IMR-90 (cell line): ENCODE data around the gene CNKSR2. TPM values are rescaled to one million over a fixed set of nuclear protein-coding genes. Genes with fewer than 3 reads are reported as not detected.

Source experiments
- ATAC-seq: fragments of 200-7000 bp; cut with Tn5 transposase; 2 replicates; pipeline ENCODE4 v1.9.1; 2020; ENCODE audit warnings: low read depth, mild to moderate bottlenecking, moderate library complexity
- BruUV-seq: library from RNA; stranded (reverse); fragments of 400-500 nt; replicated peaks from 2 replicates; lab custom pipeline; 2021; lab: Mats Ljungman, UMichigan
- CTCF ChIA-PET: fragments of 300-600 bp; formaldehyde crosslinking; extraction: SDS; loops from one replicate; lab custom pipeline; 2021; ENCODE audit warnings: antibody characterized with exemption; lab: Yijun Ruan, JAX
- POLR2A ChIA-PET: fragments of 300-600 bp; sonication (Branson Sonifier 250); formaldehyde crosslinking; loops from one replicate; lab custom pipeline; 2022; ENCODE audit warnings: antibody characterized with exemption; ENCODE audit not compliant: unreplicated experiment; lab: Charles Lee
- DNase-seq: peaks from one replicate; pipeline ENCODE4 v3.0.0; 2013
- H2AFZ ChIP-seq: replicated peaks from 2 replicates; pipeline ENCODE3; 2013; ENCODE audit warnings: low read length, mild to moderate bottlenecking; ENCODE audit not compliant: poor library complexity
- H2AK5ac ChIP-seq: 2 replicates; pipeline ENCODE4 v1.6.1; 2013; ENCODE audit warnings: low read depth, low read length, inconsistent platforms
- H2AK9ac ChIP-seq: replicated peaks from 2 replicates; pipeline ENCODE3; 2013; ENCODE audit warnings: mild to moderate bottlenecking, low read depth, low read length, moderate library complexity; ENCODE audit not compliant: poor library complexity
- H2BK120ac ChIP-seq: 2 replicates; pipeline ENCODE4 v1.6.1; 2013; ENCODE audit warnings: low read depth, low read length, inconsistent platforms
- H2BK15ac ChIP-seq: 3 replicates; pipeline ENCODE4 v1.6.1; 2013; ENCODE audit warnings: low read depth, low read length, inconsistent platforms
- H2BK20ac ChIP-seq: 2 replicates; pipeline ENCODE4 v1.6.1; 2013; ENCODE audit warnings: low read depth, mild to moderate bottlenecking, inconsistent platforms, low read length, moderate library complexity
- H2BK5ac ChIP-seq: 2 replicates; pipeline ENCODE4 v1.6.1; 2013; ENCODE audit warnings: mild to moderate bottlenecking, low read depth, low read length, inconsistent platforms; ENCODE audit not compliant: poor library complexity, severe bottlenecking
- H3K14ac ChIP-seq: replicated peaks from 2 replicates; pipeline ENCODE4 v1.6.1; 2013; ENCODE audit warnings: low read depth, low read length, inconsistent platforms
- H3K18ac ChIP-seq: 2 replicates; pipeline ENCODE4 v1.6.1; 2013; ENCODE audit warnings: low read depth, low read length, control low read depth
- H3K23ac ChIP-seq: 2 replicates; pipeline ENCODE4 v1.6.1; 2013; ENCODE audit warnings: low read depth, low read length, inconsistent platforms
- H3K27ac ChIP-seq: 2 replicates; pipeline ENCODE4 v1.5.1; 2013; ENCODE audit warnings: mild to moderate bottlenecking, control low read depth, low read length; ENCODE audit not compliant: insufficient read depth
- H3K27me3 ChIP-seq: 2 replicates; pipeline ENCODE4 v1.6.1; 2013; ENCODE audit warnings: low read length; ENCODE audit not compliant: control insufficient read depth, insufficient read depth
- H3K36me3 ChIP-seq: 2 replicates; pipeline ENCODE4 v1.6.1; 2013; ENCODE audit warnings: low read length, mixed read lengths; ENCODE audit not compliant: control insufficient read depth, insufficient read depth
- H3K4ac ChIP-seq: 2 replicates; pipeline ENCODE4 v1.6.1; 2013; ENCODE audit warnings: low read depth, low read length, inconsistent platforms
- H3K4me1 ChIP-seq: 2 replicates; pipeline ENCODE4 v1.6.1; 2013; ENCODE audit warnings: low read length, mixed read lengths; ENCODE audit not compliant: control insufficient read depth, insufficient read depth
- H3K4me2 ChIP-seq: 2 replicates; pipeline ENCODE4 v1.6.1; 2013; ENCODE audit warnings: low read depth, mild to moderate bottlenecking, control low read depth, low read length, moderate library complexity
- H3K4me3 ChIP-seq: 2 replicates; pipeline ENCODE4 v1.5.1; 2013; ENCODE audit warnings: low read depth, mild to moderate bottlenecking, control low read depth, low read length, moderate library complexity; ENCODE audit not compliant: insufficient read depth
- H3K56ac ChIP-seq: 2 replicates; pipeline ENCODE4 v1.6.1; 2013; ENCODE audit warnings: low read length, inconsistent platforms; ENCODE audit not compliant: insufficient read depth; ENCODE audit errors: extremely low read depth
- H3K79me1 ChIP-seq, 2 experiments: 2 replicates each; pipeline ENCODE4 v1.6.1; 2013; ENCODE audit warnings: low read length in 2 of 2, inconsistent platforms in 1 of 2, low read depth in 1 of 2
- H3K9ac ChIP-seq: 2 replicates; pipeline ENCODE4 v1.6.1; 2013; ENCODE audit warnings: low read depth, low read length, control low read depth
- H3K9me1 ChIP-seq: 2 replicates; pipeline ENCODE4 v1.6.1; 2013; ENCODE audit warnings: low read length, inconsistent platforms; ENCODE audit not compliant: insufficient read depth
- H3K9me3 ChIP-seq: 2 replicates; pipeline ENCODE4 v1.6.1; 2013; ENCODE audit warnings: low read length; ENCODE audit not compliant: control insufficient read depth, insufficient read depth
- H4K20me1 ChIP-seq: 2 replicates; pipeline ENCODE4 v1.6.1; 2013; ENCODE audit warnings: low read length, inconsistent platforms; ENCODE audit not compliant: insufficient read depth
- H4K5ac ChIP-seq: 2 replicates; pipeline ENCODE4 v1.6.1; 2013; ENCODE audit warnings: mild to moderate bottlenecking, low read depth, low read length, control low read depth
- H4K8ac ChIP-seq, 2 experiments: 2 replicates each; pipeline ENCODE4 v1.6.1; 2013; ENCODE audit warnings: low read depth in 2 of 2, low read length in 2 of 2, control low read depth in 1 of 2, inconsistent platforms in 1 of 2
- H4K91ac ChIP-seq: 2 replicates; pipeline ENCODE4 v1.6.1; 2013; ENCODE audit warnings: low read depth, low read length, inconsistent platforms; ENCODE audit not compliant: insufficient read depth
- BHLHE40 ChIP-seq: fragments of 150-350 bp; IDR thresholded peaks from 2 replicates; pipeline ENCODE4 v1.6.1; 2016; ENCODE audit warnings: mild to moderate bottlenecking, low read depth, low read length
- FOS ChIP-seq: fragments of 150-350 bp; IDR thresholded peaks from 2 replicates; pipeline ENCODE4 v1.6.1; 2016; ENCODE audit warnings: low read depth, low read length
- MAFK ChIP-seq: IDR thresholded peaks from 2 replicates; pipeline ENCODE4 v1.6.1; 2012; ENCODE audit warnings: low read depth, low read length, improper control_type of control experiment
- MAZ ChIP-seq: IDR thresholded peaks from 2 replicates; pipeline ENCODE4 v1.6.1; 2012; ENCODE audit warnings: low read depth, mild to moderate bottlenecking, low read length, improper control_type of control experiment, moderate library complexity, borderline replicate concordance
- MXI1 ChIP-seq: IDR thresholded peaks from 2 replicates; pipeline ENCODE4 v1.6.1; 2012; ENCODE audit warnings: low read depth, mild to moderate bottlenecking, low read length, moderate library complexity, borderline replicate concordance
- NFE2L2 ChIP-seq: fragments of 150-350 bp; IDR thresholded peaks from 2 replicates; pipeline ENCODE4 v1.6.1; 2016; ENCODE audit warnings: low read depth, mild to moderate bottlenecking, low read length
- WGBS, 2 experiments: methylation state at CpG; one replicate each; pipeline versions ENCODE4 v1.1.5 to v1.1.7; 2013; ENCODE audit warnings: missing lambda C conversion rate in 2 of 2; ENCODE audit not compliant: insufficient read length in 1 of 2; ENCODE audit errors: extremely low coverage in 2 of 2; 5-methylcytosine and 5-hydroxymethylcytosine counted together
- dilution Hi-C: fragments of 300-500 bp; cut with HindIII; formaldehyde crosslinking; loops from one replicate; pipeline ENCODE4 v1.14.3; 2018; ENCODE audit warnings: low sequenced_read_pairs; ENCODE audit not compliant: unreplicated experiment
- in situ Hi-C: fragments of 300-500 bp; cut with MboI; formaldehyde crosslinking; loops from 3 replicates; pipeline ENCODE4 v1.14.3; 2019; ENCODE audit warnings: low sequenced_read_pairs, inconsistent platforms, mixed read lengths
- intact Hi-C: fragments of 100-400 bp; cut with micrococcal nuclease; formaldehyde crosslinking; loops from 2 replicates; pipeline ENCODE4 v1.10.0; 2022
- polyA plus RNA-seq, 3 experiments: library from polyadenylated mRNA; depleted of rRNA; stranded (reverse); fragments of >200 nt; gene quantifications; 2 replicates each; pipeline ENCODE4 v1.2.3, GENCODE V29; 2012; ENCODE audit warnings: low replicate concordance in 1 of 3
- total RNA-seq: library from RNA; depleted of rRNA; stranded (reverse); fragments of >200 nt; gene quantifications from 2 replicates; pipeline ENCODE4 v1.2.3, GENCODE V29; 2012
- TF ChIP-seq, protein P1 (sequence below): conservative IDR thresholded peaks from 2 replicates; pipeline ENCODE4 v1.5.1; 2012; ENCODE audit warnings: mild to moderate bottlenecking, low read depth, low read length, improper control_type of control experiment
- TF ChIP-seq, protein P2 (sequence below): fragments of 150-350 bp; IDR thresholded peaks from 2 replicates; pipeline ENCODE4 v1.6.1; 2016; ENCODE audit warnings: low read depth, mild to moderate bottlenecking, low read length, moderate library complexity, borderline replicate concordance

The CNKSR2 gene
- total and polyA plus RNA-seq, 2 of the 4 experiments (the other 2 are of a cell fraction) = 0.14 to 0.90 TPM

DNA sequence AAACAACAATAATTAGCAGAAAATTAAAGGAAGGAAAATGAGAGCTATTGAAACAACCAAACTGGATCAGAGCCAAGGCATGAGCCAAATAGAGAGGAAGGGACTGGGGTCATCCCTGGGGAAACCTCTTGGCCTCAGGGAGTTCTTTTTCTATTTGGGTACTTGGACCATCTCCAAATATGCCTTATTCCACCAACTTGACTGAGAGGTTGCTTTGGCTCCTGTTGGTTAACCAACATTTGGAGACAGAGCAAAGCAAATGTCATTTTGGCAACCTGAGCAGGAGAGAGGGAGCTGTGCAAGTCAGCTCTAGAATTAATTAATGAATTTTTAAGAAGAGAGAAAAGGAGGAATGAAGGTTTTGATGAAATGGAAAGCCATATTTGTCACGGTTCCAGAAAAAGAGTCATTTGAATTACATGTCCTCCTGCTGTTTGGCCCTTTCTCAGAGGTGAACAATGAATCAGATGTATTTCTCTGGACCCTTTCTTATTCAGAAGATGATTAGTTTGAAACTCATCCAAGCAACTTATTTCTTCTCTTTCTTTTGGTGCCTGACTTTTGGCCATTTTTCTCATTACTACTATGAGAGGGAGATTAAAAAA lies 119.1 kb downstream of the CNKSR2 start:
- no peak overlapping the region for H3K27ac ChIP-seq
- H3K4ac ChIP-seq = no peak overlapping the region
- ChIA-PET POLR2A (no interaction called here), CTCF (interaction anchor here (0.5 to 1.5 kb wide), 2 partner anchors 13 to 106 kb away, joined by 3 to 5 read pairs; no protein-coding TSS in a partner anchor)
- BruUV-seq = no TSS peak
- dilution Hi-C loops = no loop called here
- no peaks in the 10 kb centered on the region for H3K79me1 ChIP-seq
- H3K27me3 ChIP-seq = no peaks in the 10 kb centered on the region
- WGBS, 2 experiments = 100% methylated on average over 1 of the region's 1 CpG; no CpG with 5 or more reads in 1 of the 2 experiments
- H3K14ac ChIP-seq = no peak overlapping the region
- ATAC-seq (no peak), DNase-seq (peak; percentile 47)
- H2BK15ac ChIP-seq = no peak overlapping the region
- no peak overlapping the region for H3K4me2 ChIP-seq
- no peak for TF ChIP-seq MAZ
- TF ChIP-seq FOS = no peak
- TF ChIP-seq, protein P1, sequence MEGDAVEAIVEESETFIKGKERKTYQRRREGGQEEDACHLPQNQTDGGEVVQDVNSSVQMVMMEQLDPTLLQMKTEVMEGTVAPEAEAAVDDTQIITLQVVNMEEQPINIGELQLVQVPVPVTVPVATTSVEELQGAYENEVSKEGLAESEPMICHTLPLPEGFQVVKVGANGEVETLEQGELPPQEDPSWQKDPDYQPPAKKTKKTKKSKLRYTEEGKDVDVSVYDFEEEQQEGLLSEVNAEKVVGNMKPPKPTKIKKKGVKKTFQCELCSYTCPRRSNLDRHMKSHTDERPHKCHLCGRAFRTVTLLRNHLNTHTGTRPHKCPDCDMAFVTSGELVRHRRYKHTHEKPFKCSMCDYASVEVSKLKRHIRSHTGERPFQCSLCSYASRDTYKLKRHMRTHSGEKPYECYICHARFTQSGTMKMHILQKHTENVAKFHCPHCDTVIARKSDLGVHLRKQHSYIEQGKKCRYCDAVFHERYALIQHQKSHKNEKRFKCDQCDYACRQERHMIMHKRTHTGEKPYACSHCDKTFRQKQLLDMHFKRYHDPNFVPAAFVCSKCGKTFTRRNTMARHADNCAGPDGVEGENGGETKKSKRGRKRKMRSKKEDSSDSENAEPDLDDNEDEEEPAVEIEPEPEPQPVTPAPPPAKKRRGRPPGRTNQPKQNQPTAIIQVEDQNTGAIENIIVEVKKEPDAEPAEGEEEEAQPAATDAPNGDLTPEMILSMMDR = no peak
- TF ChIP-seq, protein P2, sequence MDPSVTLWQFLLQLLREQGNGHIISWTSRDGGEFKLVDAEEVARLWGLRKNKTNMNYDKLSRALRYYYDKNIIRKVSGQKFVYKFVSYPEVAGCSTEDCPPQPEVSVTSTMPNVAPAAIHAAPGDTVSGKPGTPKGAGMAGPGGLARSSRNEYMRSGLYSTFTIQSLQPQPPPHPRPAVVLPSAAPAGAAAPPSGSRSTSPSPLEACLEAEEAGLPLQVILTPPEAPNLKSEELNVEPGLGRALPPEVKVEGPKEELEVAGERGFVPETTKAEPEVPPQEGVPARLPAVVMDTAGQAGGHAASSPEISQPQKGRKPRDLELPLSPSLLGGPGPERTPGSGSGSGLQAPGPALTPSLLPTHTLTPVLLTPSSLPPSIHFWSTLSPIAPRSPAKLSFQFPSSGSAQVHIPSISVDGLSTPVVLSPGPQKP = no peak
- TF ChIP-seq BHLHE40 = no peak
- no peak for TF ChIP-seq MAFK
- no peak for TF ChIP-seq NFE2L2
- TF ChIP-seq MXI1 = no peak
- H2BK5ac ChIP-seq = no peak overlapping the region
- no peaks in the 10 kb centered on the region for H3K36me3 ChIP-seq
- no peak overlapping the region for H3K23ac ChIP-seq
- no peak overlapping the region for H2AFZ ChIP-seq
- H4K91ac ChIP-seq = no peak overlapping the region
- H3K9ac ChIP-seq = no peak overlapping the region
- no peaks in the 10 kb centered on the region for H3K9me1 ChIP-seq
- no peak overlapping the region for H4K8ac ChIP-seq
- H2BK120ac ChIP-seq = no peak overlapping the region
- no peak overlapping the region for H2BK20ac ChIP-seq
- H4K20me1 ChIP-seq = no peaks in the 10 kb centered on the region
- no peaks in the 10 kb centered on the region for H3K9me3 ChIP-seq
- H3K56ac ChIP-seq = no peak overlapping the region
- no peak overlapping the region for H2AK9ac ChIP-seq
- H3K18ac ChIP-seq = no peak overlapping the region
- in situ Hi-C loops = loop anchor here (25.0 kb wide), 1 partner anchor 956 kb away; no protein-coding TSS in a partner anchor
- no peak overlapping the region for H4K5ac ChIP-seq
- intact Hi-C loops = loop anchor here (10.0 kb wide), 1 partner anchor 59 kb away; no protein-coding TSS in a partner anchor
- no peak overlapping the region for H3K4me3 ChIP-seq
- no peak overlapping the region for H2AK5ac ChIP-seq
- H3K4me1 ChIP-seq = no peaks in the 10 kb centered on the region
